Measurements from ENCODE around the gene HIRA.
A peak's percentile ranks its signal among the peaks of the same experiment; 100 is the strongest.
"Not testable (repeated sequence)": the region's sequence is repeated elsewhere in the genome, so short reads cannot be mapped to it uniquely, and the experiment has no call there.

Gene HIRA

DNA sequence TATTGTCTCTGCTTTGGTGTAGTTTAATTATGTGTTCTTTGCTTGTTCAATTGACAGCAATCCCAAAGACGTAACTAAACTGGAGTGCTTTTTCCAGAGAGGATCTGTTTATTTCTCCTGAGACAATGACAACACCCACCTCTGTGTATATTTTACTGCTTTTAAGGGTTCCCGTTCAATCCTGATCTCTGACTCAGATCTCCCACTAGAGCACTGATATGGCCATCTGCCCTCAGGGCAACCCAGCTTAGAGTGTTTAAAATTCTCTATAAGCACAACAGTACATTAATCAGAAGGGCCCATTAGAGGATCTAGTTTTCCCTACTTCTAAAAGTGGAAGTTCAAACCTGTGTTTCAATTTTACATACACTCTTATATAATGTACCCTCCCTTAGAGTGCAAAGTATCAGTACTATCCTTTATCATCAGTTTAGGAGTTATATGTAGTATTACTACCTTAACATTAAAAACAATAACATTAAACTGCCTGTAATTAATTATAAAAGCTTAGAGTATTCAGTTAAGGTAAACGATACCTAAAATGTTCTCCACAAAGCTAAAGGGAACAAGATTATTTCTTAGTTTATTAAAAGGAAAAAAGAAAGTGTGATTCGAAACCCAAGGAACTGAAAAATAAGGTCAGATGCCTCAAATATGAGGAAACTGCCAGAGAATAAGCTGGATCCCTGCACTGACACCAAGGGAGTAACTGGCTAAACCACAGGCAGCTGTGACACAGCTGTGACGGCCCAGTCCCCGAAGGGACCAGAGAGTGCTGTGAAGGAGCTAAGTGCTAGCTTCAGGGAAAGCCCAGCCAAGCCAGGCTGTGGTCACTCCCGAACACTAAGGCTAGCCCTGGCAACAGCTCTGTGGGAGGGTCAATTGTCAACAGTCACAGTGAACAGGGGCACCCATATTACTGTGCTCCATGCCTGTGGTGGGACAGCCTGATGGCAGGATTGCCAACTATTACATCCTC lies 32.2 kb upstream of the HIRA start:
- DNase-seq (ENCODE audit: low spot score): no peak

DNA sequence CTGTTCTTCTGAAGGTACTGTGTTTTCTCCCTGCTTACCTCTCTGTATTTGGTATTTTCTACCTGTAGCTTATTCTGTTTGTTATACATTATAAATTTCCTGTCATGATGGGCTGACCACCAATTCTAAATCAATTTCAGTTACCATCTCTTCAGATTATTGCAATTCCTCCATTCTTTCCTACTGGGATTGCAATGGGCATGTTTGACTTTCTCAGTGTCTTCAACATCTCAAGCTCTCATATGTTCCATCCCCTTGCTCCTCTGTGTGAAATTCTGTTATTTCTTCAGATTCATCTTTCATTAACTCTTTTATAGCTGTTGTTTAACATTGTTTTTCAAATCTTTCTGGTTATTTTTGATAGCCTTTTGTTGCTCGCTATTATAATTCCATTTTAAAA lies 31.5 kb upstream of the HIRA start:
- DNase-seq (ENCODE audit: low spot score): no peak

DNA sequence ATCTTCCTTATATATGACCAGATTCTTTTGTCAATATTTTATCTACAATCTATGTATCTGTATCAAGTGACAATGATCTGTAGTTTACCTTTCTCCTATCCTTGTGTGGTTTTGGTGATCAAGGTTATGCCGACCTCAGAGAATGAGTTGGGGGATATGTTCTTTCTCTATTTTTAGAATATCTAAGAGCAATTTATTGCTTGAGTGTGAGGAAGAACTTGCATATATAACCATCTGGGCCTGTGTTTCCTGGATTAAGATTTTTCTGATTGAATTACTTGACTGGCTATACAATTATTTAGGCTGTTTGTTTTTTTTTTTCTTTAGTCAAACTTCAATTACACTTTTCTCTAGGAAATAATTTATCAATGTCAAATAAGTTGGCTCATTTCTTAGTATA lies 30.0 kb upstream of the HIRA start:
- DNase-seq (ENCODE audit: low spot score): no peak

DNA sequence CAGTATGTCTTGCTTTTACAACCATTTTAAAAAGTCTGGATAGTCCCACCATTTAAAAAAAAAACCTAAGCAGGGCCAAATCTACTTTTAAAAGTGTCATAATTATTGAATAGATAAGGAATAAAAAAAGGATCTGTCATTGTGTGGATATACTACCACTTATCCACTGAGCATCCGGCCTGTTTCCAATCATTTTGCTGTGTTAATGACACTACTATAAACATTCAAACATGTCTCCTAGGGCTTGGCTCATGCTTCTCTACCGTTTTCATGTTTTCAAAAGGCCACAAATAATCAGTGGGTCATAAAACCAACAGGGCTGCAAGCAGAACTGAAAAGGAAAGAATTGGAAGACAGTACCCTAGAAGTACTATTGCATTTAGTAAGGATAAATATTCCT lies 28.5 kb upstream of the HIRA start:
- DNase-seq (ENCODE audit: low spot score): no peak

DNA sequence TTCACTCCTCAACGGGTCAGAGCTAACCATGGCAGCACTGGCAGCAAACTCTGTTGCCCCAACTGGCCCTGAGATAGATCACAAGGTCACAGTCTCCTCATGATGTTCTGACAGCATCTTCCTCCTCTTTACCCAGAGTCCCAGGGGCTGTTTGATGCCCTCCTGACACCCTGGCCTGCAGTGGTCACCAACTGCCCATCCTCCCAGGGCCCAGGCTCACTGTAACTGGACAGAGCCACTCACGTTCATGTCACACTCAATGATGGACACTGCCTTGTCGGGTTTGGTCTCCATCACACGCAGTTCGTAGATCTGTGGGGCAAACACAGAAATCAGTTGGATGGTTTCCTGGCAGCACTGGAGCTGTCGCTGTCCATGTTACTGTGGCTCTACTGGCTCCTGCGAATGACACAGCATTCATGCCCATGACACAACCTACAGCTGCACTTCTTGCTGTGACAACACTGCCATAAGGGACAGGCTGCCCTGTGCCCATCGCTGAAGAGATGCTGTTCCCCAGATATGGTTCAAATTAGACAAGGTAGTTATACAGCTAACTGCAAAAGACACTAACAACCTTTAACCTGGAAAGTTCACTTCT lies 26.4 kb upstream of the HIRA start:
- DNase-seq (ENCODE audit: low spot score): no peak

DNA sequence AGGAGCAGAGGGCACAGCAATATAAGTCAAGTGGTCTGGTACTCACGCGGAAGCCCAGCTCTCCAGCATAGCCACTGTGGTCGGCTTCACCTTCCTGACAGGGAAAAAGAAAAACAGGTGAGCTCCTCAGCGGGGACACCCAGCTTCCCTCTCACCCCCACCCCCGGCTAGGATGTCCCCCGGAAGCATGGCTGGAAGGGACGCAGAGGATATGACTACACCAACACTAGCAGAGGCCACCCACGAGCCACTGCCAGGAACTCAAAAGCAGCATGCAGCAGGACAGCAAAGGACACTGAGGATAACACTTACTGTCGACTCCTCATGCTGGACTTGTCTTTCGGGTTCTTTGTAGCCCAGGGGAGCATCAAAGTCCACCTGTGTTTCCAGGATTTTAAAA lies 25.0 kb upstream of the HIRA start:
- no peak for DNase-seq (ENCODE audit: low spot score)

DNA sequence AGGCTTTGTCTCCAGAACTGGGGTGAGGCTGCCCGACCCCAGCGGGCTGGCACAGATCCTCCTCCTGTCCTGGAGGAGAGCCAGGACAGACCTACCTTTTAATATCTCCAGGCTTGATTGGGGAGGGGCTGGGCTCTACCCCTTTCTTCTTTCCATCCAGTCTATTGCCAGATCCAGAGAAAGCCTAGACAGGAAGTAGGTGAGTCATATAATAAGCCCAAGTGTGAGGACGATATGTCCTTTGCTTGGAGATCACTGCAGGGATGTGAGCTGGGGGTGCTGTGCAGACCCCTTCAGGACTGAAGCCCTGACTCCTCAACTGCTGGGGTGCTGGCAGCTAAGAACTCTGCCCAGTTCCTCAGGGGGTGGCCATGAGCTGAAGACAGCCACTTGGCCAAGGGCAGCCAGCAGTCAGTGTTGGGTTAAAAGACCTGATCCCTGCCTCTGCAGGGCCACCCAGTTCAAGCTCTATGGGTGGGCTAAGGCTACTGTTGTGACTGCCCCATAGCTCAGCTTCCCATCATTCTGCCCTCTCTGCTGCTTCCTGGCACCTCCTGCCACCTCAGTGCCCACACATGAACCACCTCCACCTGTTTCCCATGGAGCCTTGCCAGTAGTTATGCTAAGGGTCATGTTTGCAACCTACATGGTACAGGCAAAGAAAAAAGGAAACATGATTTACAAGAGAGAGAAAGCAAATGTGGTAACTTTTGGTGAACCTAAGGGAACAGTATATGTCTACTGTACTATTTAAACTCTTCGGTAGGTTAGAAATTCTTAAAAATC lies 24.2 kb upstream of the HIRA start:
- DNase-seq (ENCODE audit: low spot score): peak; percentile 63

DNA sequence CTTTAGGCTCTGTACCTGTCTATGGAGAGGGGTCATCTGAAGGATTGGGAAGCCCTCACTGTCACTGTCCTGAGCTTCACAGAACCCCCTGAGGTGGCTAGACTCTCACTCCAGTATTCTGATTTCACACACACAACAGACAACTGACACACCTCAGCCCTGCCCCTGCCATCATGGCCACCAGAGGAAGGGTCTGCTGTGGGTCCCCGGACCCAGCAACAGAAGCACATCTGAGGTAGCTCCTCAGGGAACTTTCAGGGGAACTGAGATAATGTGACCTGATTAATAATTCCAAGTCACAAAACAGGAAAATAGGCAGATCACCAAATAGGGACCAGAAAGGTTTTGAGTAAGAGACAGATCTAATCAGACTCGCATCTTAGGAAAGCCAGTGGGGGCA lies 23.5 kb upstream of the HIRA start:
- no peak for DNase-seq (ENCODE audit: low spot score)

DNA sequence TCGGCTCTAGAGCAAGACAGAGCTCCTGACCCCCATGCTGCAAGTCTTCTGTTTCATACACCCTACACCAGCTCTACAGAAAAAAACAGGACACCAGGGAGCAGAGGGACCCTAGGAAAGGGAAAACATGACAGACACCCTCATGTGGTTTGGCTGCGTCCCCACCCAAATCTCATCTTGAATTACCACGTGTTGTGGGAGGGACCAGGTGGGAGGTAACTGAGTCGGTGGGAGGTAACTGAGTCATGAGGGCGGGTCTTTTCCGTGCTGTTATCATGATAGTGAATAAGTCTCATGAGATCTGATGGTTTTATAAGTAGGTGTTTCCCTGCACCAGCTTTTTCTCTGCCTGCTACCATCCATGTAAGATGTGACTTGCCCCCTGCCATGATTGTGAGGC lies 22.6 kb upstream of the HIRA start:
- DNase-seq (ENCODE audit: low spot score): no peak

DNA sequence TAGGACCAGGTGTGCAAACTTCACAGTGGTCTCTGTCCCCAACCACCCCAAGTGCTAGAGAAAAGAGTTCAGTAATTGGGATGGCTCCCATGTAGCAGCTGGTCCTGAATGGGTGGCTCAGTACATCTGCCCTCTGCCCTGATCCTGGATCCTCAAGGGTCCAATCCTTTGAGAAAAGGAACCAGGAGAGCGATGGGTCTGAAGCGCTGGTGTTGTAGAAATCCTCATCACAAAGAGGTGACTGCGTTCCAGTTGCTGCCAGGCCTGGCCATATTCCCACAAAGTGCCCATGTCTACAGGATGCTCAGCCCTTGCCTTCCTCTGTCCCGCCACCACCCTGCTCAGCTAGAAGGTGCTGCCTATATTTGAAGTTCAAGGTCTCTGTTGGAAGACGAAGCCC lies 22.2 kb upstream of the HIRA start:
- no peak for DNase-seq (ENCODE audit: low spot score)

DNA sequence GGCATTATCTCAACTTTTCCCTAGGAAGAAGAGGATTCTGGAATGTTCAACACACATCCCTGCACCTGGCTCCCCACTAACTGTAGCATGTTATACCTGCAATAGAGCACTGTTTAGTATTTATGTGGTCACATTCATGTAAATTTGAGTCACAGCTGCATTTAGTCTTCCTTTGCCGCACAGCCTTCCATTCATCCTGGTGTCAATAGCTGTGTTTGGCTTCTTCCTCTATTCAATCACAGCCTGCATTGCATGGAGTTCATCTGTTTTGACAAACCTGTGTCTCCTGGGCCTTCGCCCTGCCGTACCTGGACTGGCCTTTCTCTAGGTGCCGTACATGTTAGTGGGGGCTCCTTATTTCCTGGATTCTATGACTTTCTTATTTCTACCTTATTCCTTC lies 20.0 kb upstream of the HIRA start:
- DNase-seq (ENCODE audit: low spot score): no peak

DNA sequence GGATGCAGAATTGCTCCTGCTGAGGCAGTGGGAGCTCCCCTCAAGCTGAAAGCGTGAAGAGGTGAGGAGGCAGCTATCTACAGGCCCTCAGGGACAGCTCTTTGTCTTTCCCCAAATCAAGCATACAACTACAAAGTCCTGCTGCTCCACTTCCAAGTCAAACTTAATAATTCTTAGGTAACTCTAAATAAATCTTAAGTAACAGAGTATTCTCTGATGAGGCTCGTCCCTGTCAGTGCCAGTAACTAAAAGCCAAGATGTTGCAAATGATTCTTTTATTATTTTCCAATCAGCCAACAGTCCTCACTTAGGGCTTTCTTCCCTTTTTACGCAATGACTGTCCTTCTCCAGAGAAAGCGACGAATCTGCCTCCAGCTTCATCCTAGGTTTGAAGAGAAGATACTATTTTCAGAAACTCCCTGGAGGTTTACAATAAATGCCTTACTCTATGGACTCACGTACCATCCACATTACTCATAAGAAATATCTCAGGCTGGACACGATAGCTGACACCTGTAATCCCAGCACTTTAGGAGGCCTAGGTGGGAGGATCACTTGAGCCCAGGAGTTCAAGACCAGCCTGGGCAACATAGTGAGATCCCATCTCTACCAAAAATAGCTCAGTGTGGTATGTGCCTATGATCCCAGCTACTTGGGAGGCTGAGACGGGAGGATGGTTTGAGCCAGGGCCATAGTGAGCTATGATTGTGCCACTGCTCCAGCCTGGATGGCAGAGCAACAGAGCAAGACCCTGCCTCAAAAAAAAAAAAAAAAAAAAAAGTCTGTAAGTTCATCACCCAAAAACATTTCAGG lies 19.0 kb upstream of the HIRA start:
- no peak for DNase-seq (ENCODE audit: low spot score)

DNA sequence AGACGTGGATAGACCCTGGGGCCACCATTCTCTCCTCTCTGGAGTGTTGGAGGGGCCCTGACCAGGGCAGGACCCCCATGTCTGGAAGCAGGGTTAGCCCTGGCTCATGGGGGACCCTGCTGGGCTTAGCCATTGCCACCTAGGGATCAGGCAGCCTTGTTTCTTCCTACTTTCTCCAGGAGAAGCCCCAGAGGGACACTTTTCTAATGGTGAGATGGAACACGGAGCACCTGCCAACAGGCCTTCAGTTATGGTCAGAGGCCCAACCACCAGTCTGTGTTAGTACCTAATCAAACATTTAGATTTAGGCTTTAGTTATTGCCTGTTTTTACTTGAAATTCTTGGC lies 17.9 kb upstream of the HIRA start:
- DNase-seq (ENCODE audit: low spot score): no peak

DNA sequence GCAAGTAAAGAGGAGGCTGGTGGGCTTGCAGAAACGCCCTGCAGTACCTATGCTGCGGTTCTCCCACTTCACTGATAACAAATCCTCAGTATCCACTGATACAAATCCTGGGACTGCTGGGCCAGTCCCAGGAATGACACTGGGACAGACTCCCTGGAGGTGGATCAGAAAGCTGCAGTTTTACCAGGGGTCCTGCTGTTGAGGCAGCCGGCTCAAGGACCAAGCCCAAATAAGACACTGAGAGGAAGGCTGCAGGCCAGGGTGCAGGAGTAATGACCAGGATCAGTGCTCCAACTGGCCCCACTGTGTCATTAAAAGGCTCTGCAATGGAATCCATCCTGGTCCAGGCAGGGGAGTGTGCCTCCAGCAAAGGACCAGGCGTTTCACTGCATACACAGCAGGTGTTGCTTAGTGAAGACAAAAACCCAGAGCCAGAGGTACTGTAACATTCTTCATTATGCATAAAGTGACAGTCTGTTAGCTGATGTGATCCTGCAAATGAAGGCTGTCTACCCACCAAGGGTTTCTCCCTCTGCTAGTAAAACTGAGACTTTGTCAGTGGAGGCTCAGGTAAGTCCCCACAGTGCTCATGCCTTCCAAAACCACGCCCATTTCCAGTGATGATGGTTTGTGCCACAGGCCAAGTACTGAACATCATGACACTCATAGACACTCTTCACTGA lies 17.3 kb upstream of the HIRA start:
- no peak for DNase-seq (ENCODE audit: low spot score)

DNA sequence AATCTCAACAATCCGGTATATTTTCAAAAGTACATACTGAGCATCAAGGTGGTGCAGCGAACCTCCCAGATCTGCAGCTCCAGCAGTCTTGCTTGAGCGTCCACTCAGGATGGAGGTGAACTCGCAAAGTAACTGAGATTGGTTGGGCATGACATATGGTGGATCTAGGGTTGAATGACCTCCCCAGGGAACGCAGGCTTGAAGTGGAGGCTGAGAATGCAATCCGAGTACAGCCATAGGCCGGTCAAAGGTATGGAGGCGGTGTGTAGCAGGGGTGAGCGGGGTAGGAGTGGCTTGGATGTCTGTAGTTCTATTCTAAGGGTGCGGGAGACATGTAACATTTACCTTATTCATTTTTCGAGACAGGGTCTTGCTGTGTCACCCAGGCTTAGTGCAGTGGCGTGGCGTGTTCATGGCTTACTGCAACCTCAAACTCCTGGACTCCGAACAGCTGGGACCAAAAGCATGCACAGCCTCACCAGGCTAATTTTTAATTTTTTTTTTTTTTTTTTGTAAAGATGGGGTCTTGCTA lies 16.6 kb upstream of the HIRA start:
- peak; percentile 74 for DNase-seq (ENCODE audit: low spot score)

DNA sequence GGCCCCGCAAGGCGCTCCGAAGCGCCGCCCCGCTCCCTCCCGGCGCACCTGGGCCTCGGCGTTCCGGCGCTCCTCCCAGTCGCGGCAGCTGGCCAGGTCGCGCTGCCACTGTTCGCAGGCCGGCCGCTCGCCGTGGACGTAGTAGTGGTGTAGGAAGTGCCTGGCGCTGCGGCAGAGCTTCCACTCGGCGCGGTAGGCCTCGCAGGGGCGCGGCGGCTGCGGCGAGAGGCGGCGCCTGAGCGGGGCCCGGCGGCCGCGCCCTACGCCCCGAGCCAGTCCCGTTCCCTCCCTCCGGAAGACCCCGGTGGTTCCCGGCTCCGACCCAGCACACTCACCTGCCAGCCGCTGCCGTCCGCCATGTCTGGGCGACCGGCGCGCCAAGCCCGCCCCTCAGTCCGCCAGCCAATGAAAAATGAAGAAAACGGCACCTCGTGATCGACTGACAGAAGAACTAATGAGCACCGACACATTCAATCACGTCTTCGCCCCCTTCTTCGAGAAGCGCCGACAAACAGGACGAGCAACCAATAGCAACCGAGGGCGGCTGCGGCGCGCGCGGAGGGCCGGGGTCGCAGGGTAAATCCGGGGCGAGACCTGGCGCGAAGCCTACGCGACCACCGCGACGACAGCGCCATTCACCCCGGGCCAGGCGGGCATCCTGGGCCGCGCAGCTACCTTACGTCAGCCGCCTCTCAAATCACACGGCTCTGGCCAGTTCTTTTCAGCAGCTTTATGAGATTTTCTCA lies 16.0 kb upstream of the HIRA start, which contains the start of gene C22orf39:
C22orf39 (minus strand) TSS at position 382 of the 746 bp plus-strand sequence; CDS start at position 359, 23 bp downstream.
- DNase-seq (ENCODE audit: low spot score): peak; percentile 98

DNA sequence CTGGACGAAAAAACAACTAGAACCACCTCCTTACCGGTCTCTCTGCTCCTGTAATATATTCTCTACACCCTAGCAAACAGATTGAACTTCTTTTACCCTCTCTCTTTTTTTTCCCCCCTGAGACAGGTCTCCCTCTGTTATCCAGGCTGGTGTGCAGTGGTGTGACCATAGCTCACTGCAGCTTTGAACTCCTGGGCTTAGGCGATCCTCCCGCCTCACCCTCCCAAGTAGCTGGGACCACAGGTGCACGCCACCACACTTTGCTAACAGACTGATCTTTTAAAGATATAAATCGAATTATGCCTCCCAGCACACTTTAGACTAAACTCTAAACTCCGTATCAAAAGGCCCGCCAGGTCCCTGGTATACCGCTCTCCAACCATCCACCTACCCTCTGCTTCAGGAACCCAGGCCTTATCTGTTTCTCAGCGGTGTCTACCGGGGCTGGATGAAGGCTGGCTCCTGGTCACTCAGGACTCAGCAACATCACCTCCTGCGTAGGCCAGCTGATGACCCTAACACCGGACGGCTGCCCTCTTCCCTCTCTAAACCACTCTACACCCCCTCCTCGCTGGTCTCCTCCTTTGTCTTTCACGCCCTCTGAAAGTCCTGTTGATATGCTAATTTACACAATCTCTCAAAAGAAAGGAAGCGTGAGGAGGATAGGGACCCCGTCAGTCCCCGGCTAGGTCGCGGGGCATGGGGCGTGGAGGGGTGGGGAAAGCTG lies 15.2 kb upstream of the HIRA start:
- no peak for DNase-seq (ENCODE audit: low spot score)

DNA sequence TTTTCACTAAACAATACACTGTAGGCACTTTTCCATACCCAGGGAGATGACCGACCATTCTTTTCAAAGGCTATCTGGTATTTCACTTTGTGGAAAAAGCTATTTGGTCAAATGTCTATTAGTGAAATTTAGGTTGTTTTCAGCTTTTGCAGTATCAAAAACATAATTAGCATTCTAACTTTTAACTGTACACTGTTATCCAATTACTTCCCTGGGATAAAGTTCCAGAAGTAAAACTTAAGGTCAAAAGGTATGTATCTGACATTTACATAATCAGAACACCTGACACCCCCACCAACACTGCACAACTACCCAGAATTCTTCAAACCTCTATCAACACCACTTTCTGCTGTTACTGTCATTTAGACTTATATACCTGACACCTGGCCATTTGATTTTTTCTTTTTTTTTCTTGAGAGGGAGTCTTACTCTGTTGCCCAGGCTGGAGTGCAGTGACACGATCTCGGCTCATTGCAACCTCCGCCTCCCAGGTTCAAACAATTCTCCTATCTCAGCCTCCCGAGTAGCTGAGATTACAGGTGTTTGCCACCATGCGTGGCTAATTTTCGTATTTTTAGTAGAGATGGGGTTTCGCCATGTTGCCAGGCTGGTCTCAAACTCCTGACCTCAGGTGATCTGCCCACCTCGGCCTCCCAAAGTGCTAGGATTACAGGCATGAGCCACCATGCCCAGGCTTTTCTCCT lies 13.9 kb upstream of the HIRA start:
- DNase-seq (ENCODE audit: low spot score): not testable (repeated sequence)

Measured in cerebellar cortex (tissue), 1 donor.